ENCODE data around the gene SYNDIG1. TPM values are rescaled to one million over a fixed set of nuclear protein-coding genes. Genes with fewer than 3 reads are reported as not detected.

SYNDIG1 gene
- total RNA-seq, 2 experiments from 2014 or later: not detected

- Mint-ChIP-seq H3K4me1 (ENCODE audit: low read depth) (no peaks in the 10 kb centered on the region), H3K27me3 (no peaks in the 10 kb centered on the region), H3K9me3 (no peaks in the 10 kb centered on the region), H3K4me3 (no peak overlapping the region), H3K36me3 (ENCODE audit: low read depth) (no peaks in the 10 kb centered on the region), H3K27ac (no peak overlapping the region)
- DNase-seq (no peak), ATAC-seq (ENCODE audit: poor library complexity) (no peak)
- ChIA-PET CTCF (no interaction called here), POLR2A (no interaction called here)
- Histone ChIP-seq H3K9me3 (ENCODE audit: control insufficient read depth in 1 of 2, insufficient read depth in 1 of 2, low read length in 2 of 2) (peaks cover 0 to 25% of the 10 kb centered on the region in 2 experiments), H3K4me3 (ENCODE audit: low read length) (no peak overlapping the region), H3K27ac (ENCODE audit: low read depth in 1 of 2, low read length in 2 of 2) (no peak overlapping the region), H3K27me3 (ENCODE audit: control insufficient read depth in 1 of 2, insufficient read depth in 2 of 2, low read length in 2 of 2) (no peaks in the 10 kb centered on the region), H3K36me3 (ENCODE audit: insufficient read depth, low read length) (no peaks in the 10 kb centered on the region), H3K4me1 (ENCODE audit: insufficient read depth, low read length) (no peaks in the 10 kb centered on the region)
- no peak for TF ChIP-seq CTCF (IDR thresholded peaks at IDR 0.05)
- intact Hi-C loops (cut with DNase I, micrococcal nuclease): no loop called here
Measured at GRCh38 chr20:24581443-24582170, 112.2 kb downstream of the SYNDIG1 start.

- Mint-ChIP-seq H3K4me1 (ENCODE audit: low read depth) (no peaks in the 10 kb centered on the region), H3K27ac (no peak overlapping the region)
Measured at GRCh38 chr20:24582373-24583168, 113.1 kb downstream of the SYNDIG1 start.

GRCh38 chr20:24583169-24583792 is 113.9 kb downstream of the SYNDIG1 start:
- intact Hi-C loops (cut with DNase I, micrococcal nuclease): no loop called here

More at GRCh38 chr20:24582373-24583168, 113.1 kb downstream of the SYNDIG1 start:
- ATAC-seq (ENCODE audit: poor library complexity): no peak
- ChIA-PET POLR2A (no interaction called here), CTCF (no interaction called here)
- Mint-ChIP-seq H3K36me3 (ENCODE audit: low read depth) (no peaks in the 10 kb centered on the region), H3K4me3 (no peak overlapping the region), H3K27me3 (no peaks in the 10 kb centered on the region), H3K9me3 (no peaks in the 10 kb centered on the region)
- Histone ChIP-seq H3K27me3 (ENCODE audit: control insufficient read depth in 1 of 2, insufficient read depth in 2 of 2, low read length in 2 of 2) (no peaks in the 10 kb centered on the region), H3K36me3 (ENCODE audit: insufficient read depth, low read length) (no peaks in the 10 kb centered on the region), H3K4me3 (ENCODE audit: low read length) (no peak overlapping the region), H3K4me1 (ENCODE audit: insufficient read depth, low read length) (no peaks in the 10 kb centered on the region), H3K27ac (ENCODE audit: low read depth in 1 of 2, low read length in 2 of 2) (no peak overlapping the region), H3K9me3 (ENCODE audit: control insufficient read depth in 1 of 2, insufficient read depth in 1 of 2, low read length in 2 of 2) (peaks cover 0 to 22% of the 10 kb centered on the region in 2 experiments)
- intact Hi-C loops (cut with DNase I, micrococcal nuclease): no loop called here
- no peak for DNase-seq
- TF ChIP-seq CTCF (IDR thresholded peaks at IDR 0.05): no peak

More at GRCh38 chr20:24583169-24583792, 113.9 kb downstream of the SYNDIG1 start:
- Mint-ChIP-seq H3K36me3 (ENCODE audit: low read depth) (no peaks in the 10 kb centered on the region), H3K27ac (no peak overlapping the region), H3K4me1 (ENCODE audit: low read depth) (no peaks in the 10 kb centered on the region), H3K9me3 (no peaks in the 10 kb centered on the region), H3K4me3 (no peak overlapping the region), H3K27me3 (no peaks in the 10 kb centered on the region)
- ATAC-seq (ENCODE audit: poor library complexity): no peak
- POLR2A ChIA-PET: no interaction called here
- Histone ChIP-seq H3K36me3 (ENCODE audit: insufficient read depth, low read length) (no peaks in the 10 kb centered on the region), H3K4me3 (ENCODE audit: low read length) (no peak overlapping the region), H3K9me3 (ENCODE audit: control insufficient read depth in 1 of 2, insufficient read depth in 1 of 2, low read length in 2 of 2) (peaks cover 0 to 19% of the 10 kb centered on the region in 2 experiments), H3K4me1 (ENCODE audit: insufficient read depth, low read length) (no peaks in the 10 kb centered on the region), H3K27me3 (ENCODE audit: control insufficient read depth in 1 of 2, insufficient read depth in 2 of 2, low read length in 2 of 2) (no peaks in the 10 kb centered on the region), H3K27ac (ENCODE audit: low read depth in 1 of 2, low read length in 2 of 2) (no peak overlapping the region)
- TF ChIP-seq CTCF (IDR thresholded peaks at IDR 0.05): no peak
- CTCF ChIA-PET: no interaction called here
- DNase-seq: no peak
